GM19239 (cell line): ENCODE measurements around the gene IRGC.
"Not testable (repeated sequence)": the region's sequence is repeated elsewhere in the genome, so short reads cannot be mapped to it uniquely, and the experiment has no call there.

Experiments
- DNase-seq: peaks from one replicate; pipeline ENCODE4 v3.0.0; 2011; ENCODE audit warnings: low spot score; ENCODE audit not compliant: insufficient read length
- FAIRE-seq: peaks from 2 replicates; lab custom pipeline; 2011; peaks lifted over from hg19 to GRCh38; lab: Jason Lieb, UNC

The IRGC gene

GRCh38 chr19:43749898-43750297 lies 34.0 kb downstream of the IRGC start:
- no peak for DNase-seq
- FAIRE-seq = no peak

GRCh38 chr19:43751466-43752220 lies 35.8 kb downstream of the IRGC start:
- no peak for FAIRE-seq
- DNase-seq = no peak

DNA sequence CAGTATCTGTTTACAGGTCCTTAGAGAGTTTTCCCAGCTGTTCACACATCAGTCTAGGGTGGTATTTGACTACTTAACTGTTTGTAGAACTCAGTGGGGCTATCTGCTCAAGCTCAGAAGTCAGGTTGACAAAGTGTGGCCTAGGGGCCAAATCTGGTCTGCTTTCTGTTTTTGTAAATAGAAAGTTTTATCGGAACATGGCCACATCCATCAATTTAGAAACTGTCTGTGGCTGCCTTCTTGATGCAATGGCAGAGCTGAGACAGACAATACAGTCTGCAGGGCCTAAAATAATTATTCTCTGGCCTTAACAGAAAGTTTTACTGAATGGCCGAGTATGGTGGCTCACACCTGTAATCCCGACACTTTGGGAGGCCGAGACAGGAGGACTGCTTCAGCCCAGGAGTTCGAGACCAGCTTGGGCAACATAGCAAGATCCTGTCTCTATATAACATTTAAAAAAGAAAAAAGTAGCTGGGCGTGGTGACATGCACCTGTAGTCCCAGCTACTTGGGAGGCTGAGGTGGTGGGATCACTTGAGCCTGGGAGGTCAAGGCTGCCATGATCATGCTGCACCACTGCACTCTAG lies 36.5 kb downstream of the IRGC start:
- DNase-seq (no peak), FAIRE-seq (peak; percentile 49)

- DNase-seq (no peak), FAIRE-seq (no peak)
These were observed 38.3 kb downstream of the IRGC start for GRCh38 chr19:43754253-43754502.

- DNase-seq (peak; percentile 58), FAIRE-seq (peak; percentile 93)
These were observed 38.8 kb downstream of the IRGC start, which contains the start of gene SMG9 for GRCh38 chr19:43754503-43755255. SMG9 (minus strand) TSS chr19:43754962; CDS start chr19:43750741, 4,221 bp downstream.

DNA sequence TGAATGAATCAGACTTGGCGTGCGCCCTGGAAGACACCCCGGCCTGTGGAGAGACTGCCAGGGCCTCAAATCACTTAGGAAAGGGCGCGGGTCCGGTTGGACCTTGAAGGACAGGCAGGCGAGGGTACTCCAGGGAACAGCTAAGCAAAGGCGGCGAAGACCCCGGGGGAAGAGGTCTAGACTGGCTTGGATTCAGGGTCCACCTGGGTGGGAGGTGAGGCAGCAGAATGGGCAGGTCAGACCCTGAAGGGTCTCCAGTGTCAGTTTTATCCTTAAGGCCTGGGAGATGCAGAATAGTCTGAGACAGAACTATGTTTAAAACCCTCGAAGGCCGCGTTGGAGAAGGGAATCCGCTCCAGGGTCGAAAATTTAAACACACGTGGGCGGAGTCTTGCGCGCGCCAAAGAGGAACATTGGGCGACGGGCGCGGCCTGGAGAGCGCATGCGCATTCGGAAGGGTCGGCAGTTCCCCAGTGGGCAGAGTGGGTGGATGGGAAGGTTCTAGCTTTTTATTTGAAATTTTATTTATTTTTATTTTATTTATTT lies 39.5 kb downstream of the IRGC start:
- DNase-seq = no peak

GRCh38 chr19:43759515-43759914 lies 43.6 kb downstream of the IRGC start:
- DNase-seq (no peak), FAIRE-seq (peak; percentile 81)

More for the DNA sequence above, 39.5 kb downstream of the IRGC start:
- FAIRE-seq = peak; percentile 94

DNA sequence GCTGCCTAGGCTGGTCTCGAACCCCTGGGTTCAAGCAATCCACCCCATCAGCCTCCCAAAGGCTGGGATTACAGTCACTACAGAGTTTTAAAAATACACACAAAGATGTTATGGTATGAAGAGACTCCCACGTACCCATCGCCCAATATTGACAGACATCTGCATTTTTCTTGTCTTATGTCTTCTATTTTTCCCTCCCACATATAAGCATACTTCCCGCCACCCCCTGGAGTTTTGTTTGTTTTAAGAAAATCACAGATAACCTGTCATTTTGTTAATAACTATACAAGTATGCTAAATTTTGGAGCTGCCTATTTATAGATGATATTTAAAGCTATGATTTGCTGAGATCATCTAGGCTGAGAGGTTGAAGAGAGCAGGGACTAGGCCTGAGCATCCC lies 45.1 kb downstream of the IRGC start:
- no peak for DNase-seq
- FAIRE-seq = no peak

- DNase-seq (no peak), FAIRE-seq (no peak)
These were observed 46.9 kb downstream of the IRGC start for GRCh38 chr19:43762814-43763213.

GRCh38 chr19:43763473-43763939 lies 47.6 kb downstream of the IRGC start:
- DNase-seq (no peak), FAIRE-seq (peak; percentile 83)

DNA sequence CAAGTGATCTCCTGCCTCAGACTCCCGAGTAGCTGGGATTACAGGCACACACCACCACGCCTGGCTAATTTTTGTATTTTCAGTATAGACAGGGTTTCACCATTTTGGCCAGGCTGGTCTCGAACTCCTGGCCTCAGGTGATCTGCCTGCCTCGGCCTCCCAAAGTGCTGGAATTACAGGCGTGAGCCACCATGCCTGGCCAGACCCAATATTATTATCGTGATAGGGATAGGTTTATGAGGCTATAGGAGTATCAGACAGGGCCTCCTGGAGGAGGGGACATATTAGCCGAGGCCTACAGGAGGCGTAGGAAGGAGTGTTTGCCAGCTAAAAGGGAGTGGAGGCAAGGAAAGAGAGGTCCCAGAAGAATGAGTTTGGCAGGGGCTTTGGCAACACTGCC lies 48.8 kb downstream of the IRGC start:
- DNase-seq, FAIRE-seq: not testable (repeated sequence)

GRCh38 chr19:43765109-43765876 lies 49.4 kb downstream of the IRGC start:
- FAIRE-seq (peak; percentile 100), DNase-seq (peak; percentile 54)

DNA sequence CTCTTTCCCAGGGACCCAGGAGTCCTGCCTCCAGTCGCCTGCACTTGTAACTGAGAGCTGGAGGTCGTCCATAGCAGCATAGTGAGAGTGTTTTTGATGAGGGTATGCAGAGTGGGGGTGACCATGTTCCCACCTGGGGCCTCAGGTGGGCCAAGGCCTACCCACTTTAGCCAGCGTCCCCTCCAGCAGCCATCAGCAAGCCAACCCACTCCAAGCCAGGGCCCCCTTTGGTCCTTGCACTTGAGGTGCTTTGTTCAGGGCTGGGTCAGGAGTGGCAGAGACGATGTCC lies 50.8 kb downstream of the IRGC start:
- DNase-seq = no peak
- no peak for FAIRE-seq

DNA sequence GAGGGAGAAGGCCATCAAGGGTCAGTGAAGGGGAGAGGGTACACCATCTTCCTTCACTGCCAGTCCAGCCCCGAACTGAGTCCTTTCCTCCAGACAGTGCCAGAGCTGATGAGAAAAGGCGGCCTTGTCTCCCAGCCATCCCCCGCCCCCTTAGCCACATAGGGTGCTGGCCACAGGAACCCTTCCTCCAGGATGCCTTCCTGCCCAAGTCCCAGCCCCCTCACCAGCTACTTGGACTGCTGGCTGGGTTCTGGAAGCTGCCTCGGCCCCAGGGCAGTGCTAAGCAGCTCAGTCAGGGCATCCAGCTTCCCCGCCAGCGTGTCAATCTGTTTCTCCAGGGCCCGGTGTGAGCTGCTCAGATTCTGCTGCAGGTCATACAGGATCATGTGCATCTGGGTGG lies 51.4 kb downstream of the IRGC start:
- FAIRE-seq (no peak), DNase-seq (no peak)

DNA sequence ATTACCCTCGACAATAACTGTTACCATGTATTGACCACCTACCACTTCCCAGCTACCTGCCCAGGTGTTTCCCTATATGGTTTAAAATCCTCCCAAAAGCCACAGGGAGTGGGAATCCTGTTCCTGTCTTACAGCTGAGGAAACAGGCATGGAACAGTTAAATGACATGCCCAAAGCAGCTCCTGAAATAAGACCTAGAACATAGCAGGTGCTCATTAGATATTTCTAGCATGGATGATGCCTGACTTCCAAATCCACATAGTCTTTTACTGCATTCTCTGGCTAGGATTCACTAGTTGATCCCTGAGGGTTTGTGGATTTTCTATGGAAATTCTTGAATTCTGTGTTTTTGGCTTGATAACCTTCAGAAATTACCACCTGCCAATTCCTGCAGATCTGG lies 51.9 kb downstream of the IRGC start:
- DNase-seq (no peak), FAIRE-seq (no peak)

GRCh38 chr19:43768273-43769050 lies 52.6 kb downstream of the IRGC start:
- no peak for DNase-seq
- FAIRE-seq = no peak

GRCh38 chr19:43769256-43769655 lies 53.4 kb downstream of the IRGC start:
- no peak for DNase-seq
- FAIRE-seq = no peak
